GM12878 (cell line): ENCODE data around the gene GRIFIN. TPM values are rescaled to one million over a fixed set of nuclear protein-coding genes. Genes with fewer than 3 reads are reported as not detected.

ENCODE experiments used
- ATAC-seq: fragments of 200-7000 bp; cut with Tn5 transposase; 3 replicates; pipeline ENCODE4 v1.9.1; 2020; ENCODE audit warnings: mild to moderate bottlenecking, moderate library complexity
- BruUV-seq: library from RNA; stranded (reverse); fragments of 400-500 nt; replicated peaks from 2 replicates; lab custom pipeline; 2021; lab: Mats Ljungman, UMichigan
- CTCF ChIA-PET: fragments of 300-600 bp; sonication (Branson Sonifier 250); formaldehyde crosslinking; extraction: SDS; loops from one replicate; lab custom pipeline; 2021; ENCODE audit warnings: inconsistent platforms; lab: Yijun Ruan, JAX
- POLR2A ChIA-PET: fragments of 350-600 bp; formaldehyde crosslinking; extraction: SDS; loops from one replicate; lab custom pipeline; 2021; ENCODE audit warnings: inconsistent platforms; lab: Charles Lee
- RAD21 ChIA-PET: fragments of 300-600 bp; sonication (Branson Sonifier 250); formaldehyde crosslinking; loops from one replicate; lab custom pipeline; 2023; ENCODE audit warnings: antibody characterized with exemption; ENCODE audit not compliant: unreplicated experiment; lab: Charles Lee
- SMC1A ChIA-PET: fragments of 300-600 bp; sonication (Branson Sonifier 250); formaldehyde crosslinking; loops from one replicate; lab custom pipeline; 2023; ENCODE audit not compliant: unreplicated experiment, uncharacterized antibody; lab: Charles Lee
- DNase-seq: peaks from one replicate; pipeline ENCODE4 v3.0.0-alpha.2; 2011; ENCODE audit warnings: low read depth, low spot score
- FAIRE-seq: peaks from 3 replicates; lab custom pipeline; 2011; peaks lifted over from hg19 to GRCh38; lab: Jason Lieb, UNC
- H2AFZ ChIP-seq: 2 replicates; pipeline ENCODE4 v1.6.0; 2011; ENCODE audit warnings: low read depth, low read length, control low read depth; ENCODE audit not compliant: control insufficient read depth
- H3K27ac ChIP-seq: 2 replicates; pipeline ENCODE4 v1.5.1; 2011; ENCODE audit warnings: control low read depth; ENCODE audit not compliant: control insufficient read depth, insufficient read depth
- H3K27me3 ChIP-seq, 2 experiments: replicated peaks in 1 of 2; 2 replicates each; pipeline versions ENCODE4 v1.6.0 to v1.6.1; 2011; ENCODE audit warnings: low read length in 1 of 2; ENCODE audit not compliant: control insufficient read depth in 2 of 2, insufficient read depth in 2 of 2
- H3K36me3 ChIP-seq, 2 experiments: 2 replicates each; pipeline ENCODE4 v1.5.1; 2011; ENCODE audit warnings: low read length in 1 of 2; ENCODE audit not compliant: control insufficient read depth in 2 of 2, insufficient read depth in 2 of 2
- H3K4me1 ChIP-seq: 2 replicates; pipeline ENCODE4 v1.6.1; 2011; ENCODE audit warnings: mild to moderate bottlenecking, low read length, moderate library complexity, mixed read lengths; ENCODE audit not compliant: control insufficient read depth, insufficient read depth
- H3K4me2 ChIP-seq: 2 replicates; pipeline ENCODE4 v1.6.0; 2011; ENCODE audit warnings: control low read depth; ENCODE audit not compliant: control insufficient read depth, insufficient read depth
- H3K4me3 ChIP-seq: fragments of 200-600 bp; sonication (generic); 2 replicates; pipeline ENCODE4 v1.5.1; 2016
- H3K79me2 ChIP-seq: 2 replicates; pipeline ENCODE4 v1.6.0; 2011; ENCODE audit warnings: low read length; ENCODE audit not compliant: control insufficient read depth, insufficient read depth
- H3K9ac ChIP-seq: 2 replicates; pipeline ENCODE4 v1.8.0; 2011; ENCODE audit warnings: low read length, control low read depth, mixed read lengths; ENCODE audit not compliant: control insufficient read depth, insufficient read depth
- H3K9me3 ChIP-seq: replicated peaks from 3 replicates; pipeline ENCODE4 v1.5.1; 2011; ENCODE audit warnings: mild to moderate bottlenecking, low read length; ENCODE audit not compliant: control insufficient read depth, insufficient read depth
- H4K20me1 ChIP-seq: 2 replicates; pipeline ENCODE4 v1.6.0; 2011; ENCODE audit not compliant: control insufficient read depth, insufficient read depth
- ATF7 ChIP-seq: fragments of 450-650 bp; IDR thresholded peaks from 2 replicates; pipeline ENCODE4 v1.6.1; 2016; ENCODE audit warnings: low read depth, mild to moderate bottlenecking
- BMI1 ChIP-seq: fragments of 450-650 bp; IDR thresholded peaks from 2 replicates; pipeline ENCODE4 v1.6.1; 2016; ENCODE audit warnings: mild to moderate bottlenecking, moderate library complexity, borderline replicate concordance
- BRCA1 ChIP-seq: IDR thresholded peaks from 2 replicates; pipeline ENCODE4 v1.6.1; 2011; ENCODE audit warnings: low read depth, low read length, improper control_type of control experiment
- GABPA ChIP-seq: IDR thresholded peaks from 2 replicates; pipeline ENCODE4 v1.6.1; 2014; ENCODE audit warnings: antibody characterized with exemption, low read depth, mild to moderate bottlenecking, inconsistent platforms
- HDAC2 ChIP-seq: fragments of 200-600 bp; sonication (generic); IDR thresholded peaks from 2 replicates; pipeline ENCODE4 v1.6.1; 2017
- NR2C1 ChIP-seq: fragments of 450-650 bp; IDR thresholded peaks from 2 replicates; pipeline ENCODE4 v1.6.1; 2017; ENCODE audit warnings: antibody characterized with exemption, mild to moderate bottlenecking, moderate library complexity
- PML ChIP-seq: IDR thresholded peaks from 2 replicates; pipeline ENCODE4 v1.6.1; 2012; ENCODE audit warnings: low read length, inconsistent platforms
- RAD51 ChIP-seq: fragments of 450-650 bp; IDR thresholded peaks from 2 replicates; pipeline ENCODE4 v1.6.1; 2016; ENCODE audit warnings: moderate library complexity, mild to moderate bottlenecking, inconsistent platforms
- RELA ChIP-seq: fragments of 450-650 bp; IDR thresholded peaks from 2 replicates; pipeline ENCODE4 v1.8.0; 2014; ENCODE audit warnings: borderline replicate concordance; ENCODE audit not compliant: partially characterized antibody
- RFX5 ChIP-seq: IDR thresholded peaks from 2 replicates; pipeline ENCODE4 v1.6.1; 2011; ENCODE audit warnings: low read depth, low read length, improper control_type of control experiment
- SRF ChIP-seq, 2 experiments: IDR thresholded peaks; 2 replicates each; pipeline ENCODE4 v1.6.1; 2011; ENCODE audit warnings: low read depth in 2 of 2, low read length in 2 of 2, mild to moderate bottlenecking in 1 of 2, moderate library complexity in 1 of 2
- TCF7 ChIP-seq: IDR thresholded peaks from 2 replicates; pipeline ENCODE4 v1.6.1; 2014; ENCODE audit warnings: antibody characterized with exemption, borderline replicate concordance
- YBX1 ChIP-seq: fragments of 450-650 bp; IDR thresholded peaks from 2 replicates; pipeline ENCODE4 v1.6.1; 2016; ENCODE audit warnings: antibody characterized with exemption
- ZBED1 ChIP-seq: IDR thresholded peaks from 2 replicates; pipeline ENCODE4 v1.6.1; 2016; ENCODE audit warnings: borderline replicate concordance
- ZNF622 ChIP-seq: fragments of 450-650 bp; IDR thresholded peaks from 2 replicates; pipeline ENCODE4 v1.6.1; 2017; ENCODE audit warnings: mild to moderate bottlenecking, inconsistent platforms
- WGBS: methylation state at CpG from one replicate; pipeline ENCODE4 v1.1.6; 2016; ENCODE audit warnings: low lambda C conversion rate; ENCODE audit not compliant: insufficient replicate concordance, insufficient coverage; ENCODE audit errors: missing lambda C conversion rate; 5-methylcytosine and 5-hydroxymethylcytosine counted together
- in situ Hi-C: fragments of 300-500 bp; cut with MboI; formaldehyde crosslinking; loops from 9 replicates; pipeline ENCODE4 v1.14.3; 2018; ENCODE audit warnings: mixed read lengths
- intact Hi-C: fragments of 100-400 bp; cut with micrococcal nuclease; formaldehyde crosslinking; loops from one replicate; pipeline ENCODE4 v1.14.2; 2022; ENCODE audit not compliant: unreplicated experiment
- polyA plus RNA-seq, 11 experiments: library from polyadenylated mRNA; depleted of rRNA in 4 of 11; unstranded in 6 of 11; stranded (reverse) in 5 of 11; fragments of >200 nt; fragmentation: Nextera tagmentation in 4 of 11; fragmentation: Illumina TruSeq in 1 of 11; extraction: Ambion mirVana in 4 of 11; extraction: Trizol in 1 of 11; gene quantifications; 1 replicate in 1 of 11; 2 replicates in 10 of 11; pipeline versions ENCODE4 v1.2.1 to v1.2.3, GENCODE V29; 2011 to 2016; ENCODE audit warnings: inconsistent platforms in 2 of 11, missing spikeins in 2 of 11, low read depth in 1 of 11
- total RNA-seq, 4 experiments: library from RNA; depleted of rRNA in 3 of 4; stranded (reverse); fragments of >200 nt in 3 of 4; fragmentation: Illumina TruSeq in 1 of 4; extraction: Trizol in 1 of 4; gene quantifications; 2 replicates each; pipeline versions ENCODE4 v1.2.1 to v1.2.3, GENCODE V29; 2013 to 2021
- TF ChIP-seq, protein P1 (sequence below): fragments of 450-650 bp; IDR thresholded peaks from 2 replicates; pipeline ENCODE4 v1.6.1; 2014; ENCODE audit warnings: mild to moderate bottlenecking

The GRIFIN gene
- total and polyA plus RNA-seq, 10 of the 15 experiments (the other 5 are each of a cell fraction or from before 2014, with no cell fraction given): not detected

DNA sequence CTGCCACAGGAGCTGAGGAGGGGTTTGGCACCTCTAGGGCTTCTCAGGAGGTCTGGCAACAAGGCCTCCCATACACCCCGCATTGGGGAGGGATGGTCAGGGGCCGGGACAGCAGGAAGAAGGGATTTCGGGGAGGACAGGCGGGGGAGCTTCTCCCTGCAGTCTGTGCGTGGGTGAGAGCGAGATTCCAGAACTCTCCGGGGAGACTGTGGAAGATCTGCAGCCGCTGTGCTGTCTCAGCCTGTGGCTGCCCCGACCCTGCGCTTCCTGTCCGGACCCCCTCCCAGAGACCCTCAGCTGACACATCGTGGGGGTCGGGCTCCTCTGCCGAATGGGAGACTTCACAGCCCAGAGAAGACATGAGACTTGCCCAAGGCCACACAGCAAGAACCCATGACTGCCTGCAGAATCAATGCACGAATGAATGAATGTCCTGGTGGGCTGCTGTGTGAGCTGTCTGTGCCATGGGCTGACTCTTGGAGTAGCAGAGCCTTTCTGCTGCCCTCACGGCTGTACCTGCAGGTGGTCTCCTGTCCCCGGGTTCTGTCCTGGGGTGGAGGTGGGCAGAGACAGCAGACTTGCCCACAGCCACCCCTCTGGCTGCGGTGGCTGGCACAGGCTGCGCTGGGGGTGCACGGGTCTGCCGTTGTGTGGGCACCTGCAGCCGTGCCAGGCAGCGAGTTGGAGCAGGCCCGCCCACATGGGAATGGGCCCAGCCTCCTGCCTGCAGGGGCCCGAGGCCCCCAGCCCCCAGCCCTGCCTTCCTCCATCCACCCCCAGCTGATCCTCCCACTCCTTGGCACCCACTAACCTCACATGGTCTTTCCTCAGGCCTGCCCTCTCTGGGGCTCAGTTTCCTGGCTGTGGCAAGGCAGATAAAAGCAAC lies 27.1 kb upstream of the GRIFIN start (continued):
- TF ChIP-seq RFX5: no peak
- no peak for TF ChIP-seq BMI1
- no peak for TF ChIP-seq ZNF622
- TF ChIP-seq, protein P1, sequence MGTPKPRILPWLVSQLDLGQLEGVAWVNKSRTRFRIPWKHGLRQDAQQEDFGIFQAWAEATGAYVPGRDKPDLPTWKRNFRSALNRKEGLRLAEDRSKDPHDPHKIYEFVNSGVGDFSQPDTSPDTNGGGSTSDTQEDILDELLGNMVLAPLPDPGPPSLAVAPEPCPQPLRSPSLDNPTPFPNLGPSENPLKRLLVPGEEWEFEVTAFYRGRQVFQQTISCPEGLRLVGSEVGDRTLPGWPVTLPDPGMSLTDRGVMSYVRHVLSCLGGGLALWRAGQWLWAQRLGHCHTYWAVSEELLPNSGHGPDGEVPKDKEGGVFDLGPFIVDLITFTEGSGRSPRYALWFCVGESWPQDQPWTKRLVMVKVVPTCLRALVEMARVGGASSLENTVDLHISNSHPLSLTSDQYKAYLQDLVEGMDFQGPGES: no peak
- TF ChIP-seq RELA: no peak
- no peak for TF ChIP-seq NR2C1
- no peak for TF ChIP-seq HDAC2
- TF ChIP-seq YBX1: no peak
- no peak for TF ChIP-seq BRCA1
- TF ChIP-seq ZBED1: no peak
- no peak for TF ChIP-seq TCF7
- no peak for TF ChIP-seq RAD51
- no peak for TF ChIP-seq ATF7
- no peak for TF ChIP-seq GABPA
- TF ChIP-seq PML: no peak

- POLR2A ChIA-PET: no interaction called here
- no peak for TF ChIP-seq SRF (IDR thresholded peaks at IDR 0.05; ENCODE audit: low read depth in 2 of 2, low read length in 2 of 2)
- TF ChIP-seq, all 136 proteins: peak for 0
- H3K27ac ChIP-seq: no peak overlapping the region
- no peak for ATAC-seq
- H3K9me3 ChIP-seq: no peaks in the 10 kb centered on the region
- FAIRE-seq: no peak
- no peak overlapping the region for H2AFZ ChIP-seq
- no TSS peak for BruUV-seq
- WGBS: 31% methylated on average over 5 of the region's 13 CpGs
- ChIA-PET RAD21 (no interaction called here), CTCF (interaction anchor here (0.6 kb wide), 1 partner anchor 33 kb away, joined by 3 read pairs; no protein-coding TSS in a partner anchor), SMC1A (no interaction called here)
- in situ Hi-C loops (no loop called here), intact Hi-C loops (no loop called here)
- H3K4me2 ChIP-seq: no peak overlapping the region
- H3K4me3 ChIP-seq: no peak overlapping the region
- H3K9ac ChIP-seq: no peak overlapping the region
- H3K79me2 ChIP-seq: no peaks in the 10 kb centered on the region
- no peaks in the 10 kb centered on the region for H4K20me1 ChIP-seq
- no peaks in the 10 kb centered on the region for H3K4me1 ChIP-seq
- DNase-seq: no peak
- H3K27me3 ChIP-seq: peaks cover 0 to 1% of the 10 kb centered on the region in 2 experiments; a peak in 1 of 4 replicates
- no peaks in the 10 kb centered on the region for H3K36me3 ChIP-seq
Measured at GRCh38 chr7:2502647-2502966, 26.4 kb upstream of the GRIFIN start.
